ENCODE results near the gene GSTM5.
"Not testable (repeated sequence)": the region's sequence is repeated elsewhere in the genome, so short reads cannot be mapped to it uniquely, and the experiment has no call there.

The GSTM5 gene

GRCh38 chr1:109711593-109712320 lies at the start of gene GSTM5:
Gene GSTM5, plus strand, starts transcription at chr1:109712251. Its CDS starts 62 bp downstream, at chr1:109712313.
- not testable (repeated sequence) for DNase-seq

- DNase-seq: no peak
Observed at GRCh38 chr1:109664671-109665070, 47.4 kb upstream of the GSTM5 start.

- peak; percentile 73 to 82 for DNase-seq
Observed at GRCh38 chr1:109667452-109668122, 44.5 kb upstream of the GSTM5 start, which contains the start of gene GSTM2. Gene GSTM2, plus strand, starts transcription at chr1:109668057. Its CDS starts 59 bp downstream, at chr1:109668116.

GRCh38 chr1:109668123-109668775 lies 43.8 kb upstream of the GSTM5 start:
- no peak for DNase-seq

GRCh38 chr1:109669246-109669948 lies 42.7 kb upstream of the GSTM5 start:
- DNase-seq: no peak

GRCh38 chr1:109669949-109670302 lies 42.1 kb upstream of the GSTM5 start:
- DNase-seq: not testable (repeated sequence)

DNA sequence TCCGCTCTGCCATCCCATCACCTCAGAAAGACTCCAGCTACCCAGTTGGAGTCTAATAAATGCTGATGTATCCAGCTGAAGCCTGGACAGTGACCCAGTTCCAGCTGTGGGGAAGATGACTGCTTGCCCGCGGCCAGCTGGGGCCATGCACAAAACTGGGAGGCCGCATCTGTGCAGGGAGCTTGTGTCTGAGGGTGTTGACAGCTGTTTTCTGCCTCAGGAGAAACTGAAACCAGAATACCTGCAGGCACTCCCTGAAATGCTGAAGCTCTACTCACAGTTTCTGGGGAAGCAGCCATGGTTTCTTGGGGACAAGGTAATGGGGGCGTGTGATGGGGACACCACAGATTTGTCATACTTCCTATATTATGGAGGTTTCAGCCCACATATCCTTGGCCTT lies 41.0 kb upstream of the GSTM5 start:
- no peak for DNase-seq

DNA sequence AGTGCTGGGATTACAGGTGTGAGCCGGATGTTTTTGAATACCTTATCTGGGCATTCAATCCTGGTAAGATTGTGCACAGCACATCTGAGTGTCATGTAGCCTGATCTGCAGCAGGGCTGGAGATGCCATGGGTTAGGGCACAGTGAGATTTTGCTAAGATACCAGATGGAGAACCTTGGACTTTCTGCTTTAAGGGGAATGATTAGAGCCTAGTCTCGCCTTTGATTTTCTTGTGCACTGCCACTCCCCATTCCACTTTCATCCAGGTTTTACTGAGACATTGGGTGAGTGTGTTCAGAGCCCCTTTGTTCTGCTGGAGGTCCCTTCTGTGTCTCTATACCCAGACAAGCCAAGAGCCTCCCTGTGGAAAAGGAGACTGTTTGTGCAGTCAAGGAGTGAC lies 38.2 kb upstream of the GSTM5 start:
- DNase-seq: not testable (repeated sequence)

GRCh38 chr1:109676683-109677381 lies 35.2 kb upstream of the GSTM5 start:
- DNase-seq: not testable (repeated sequence)

DNA sequence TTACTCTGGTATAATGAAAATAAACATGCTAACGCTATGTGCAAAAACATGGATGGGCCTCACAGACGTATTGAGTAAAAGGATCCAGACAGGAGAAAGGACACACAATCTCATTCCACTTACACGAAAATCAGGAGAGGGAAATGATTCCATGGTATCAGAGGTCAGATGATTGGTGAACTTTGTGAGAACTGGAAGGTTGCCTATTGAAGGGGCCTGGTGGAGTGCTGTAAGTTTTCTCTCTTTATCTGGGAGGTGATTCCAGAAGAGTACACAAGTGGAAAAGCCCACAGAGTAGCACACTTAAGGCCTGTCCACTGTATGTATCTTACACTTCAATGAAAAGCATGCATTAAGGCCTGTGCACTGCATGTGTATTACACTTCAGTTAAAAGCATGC lies 34.6 kb upstream of the GSTM5 start:
- DNase-seq: no peak

DNA sequence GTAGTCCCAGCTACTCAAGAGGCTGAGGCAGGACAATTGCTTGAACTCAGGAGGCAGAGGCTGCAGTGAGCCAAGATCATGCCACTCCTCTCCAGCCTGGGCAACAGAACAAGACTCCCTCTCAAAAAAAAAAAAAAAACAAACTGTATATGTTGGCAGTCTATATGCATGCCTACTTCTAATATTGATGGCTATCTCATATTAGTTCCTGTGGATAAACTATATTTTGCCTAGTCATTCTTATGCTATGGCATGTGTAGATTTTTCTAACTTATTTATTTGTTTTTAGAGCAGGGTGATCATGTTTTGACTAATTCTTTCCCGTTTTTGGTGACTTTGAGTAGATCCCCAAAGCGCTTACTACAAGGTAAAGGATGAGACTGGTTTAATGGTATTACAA lies 33.4 kb upstream of the GSTM5 start:
- DNase-seq: not testable (repeated sequence)

DNA sequence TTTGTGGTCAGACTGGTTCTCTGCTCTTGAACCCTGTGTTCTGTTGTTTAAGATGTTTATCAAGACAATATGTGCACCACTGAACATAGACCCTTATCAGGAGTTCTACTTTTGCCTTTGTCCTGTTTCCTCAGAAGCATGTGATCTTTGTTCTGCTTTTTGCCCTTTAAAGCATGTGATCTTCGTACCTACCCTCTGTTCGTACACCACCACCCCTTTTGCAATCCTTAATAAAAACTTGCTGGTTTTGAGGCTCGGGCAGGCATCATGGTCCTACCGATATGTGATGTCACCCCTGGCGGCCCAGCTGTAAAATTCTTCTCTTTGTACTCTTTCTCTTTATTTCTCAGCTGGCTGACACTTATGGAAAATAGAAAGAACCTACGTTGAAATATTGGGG lies 27.3 kb upstream of the GSTM5 start:
- DNase-seq: not testable (repeated sequence)

DNA sequence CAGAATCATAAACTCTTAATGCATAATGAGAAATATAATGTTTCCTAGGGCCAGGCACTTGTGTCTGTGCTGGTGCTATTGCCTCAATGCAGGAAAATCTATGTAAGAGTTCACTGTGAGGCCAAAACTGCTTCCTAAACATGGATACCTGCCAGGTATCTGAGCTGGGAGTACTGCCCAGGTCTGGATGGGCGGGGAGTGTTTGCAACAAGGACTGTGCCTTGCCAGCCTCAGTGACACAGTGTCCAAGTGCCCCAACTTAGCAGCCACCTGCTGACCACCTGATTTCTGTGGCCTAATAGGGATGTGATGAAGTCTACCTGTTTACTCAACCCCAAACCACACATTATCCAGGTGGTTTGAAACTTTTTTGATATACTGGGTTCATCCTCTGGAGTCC lies 26.7 kb upstream of the GSTM5 start:
- DNase-seq: not testable (repeated sequence)

DNA sequence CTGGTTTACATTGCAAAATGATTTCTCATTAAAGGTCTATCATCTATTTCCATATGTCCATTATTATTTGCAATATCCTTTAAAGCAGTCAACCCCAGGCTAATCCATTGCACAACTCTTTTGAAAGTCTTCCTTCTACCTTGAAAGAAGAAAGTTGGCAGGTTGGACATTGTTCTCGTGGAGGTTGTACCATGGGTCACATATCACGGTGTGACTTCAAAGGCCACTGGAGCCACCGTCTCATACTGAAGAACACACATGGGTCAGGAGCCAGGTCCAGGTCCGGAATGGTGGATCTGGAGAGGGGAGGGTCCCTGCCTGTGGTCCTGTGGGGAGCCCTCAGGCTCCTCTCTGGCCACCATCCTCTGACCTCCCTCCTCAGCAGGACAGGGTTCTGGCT lies 26.2 kb upstream of the GSTM5 start:
- not testable (repeated sequence) for DNase-seq

DNA sequence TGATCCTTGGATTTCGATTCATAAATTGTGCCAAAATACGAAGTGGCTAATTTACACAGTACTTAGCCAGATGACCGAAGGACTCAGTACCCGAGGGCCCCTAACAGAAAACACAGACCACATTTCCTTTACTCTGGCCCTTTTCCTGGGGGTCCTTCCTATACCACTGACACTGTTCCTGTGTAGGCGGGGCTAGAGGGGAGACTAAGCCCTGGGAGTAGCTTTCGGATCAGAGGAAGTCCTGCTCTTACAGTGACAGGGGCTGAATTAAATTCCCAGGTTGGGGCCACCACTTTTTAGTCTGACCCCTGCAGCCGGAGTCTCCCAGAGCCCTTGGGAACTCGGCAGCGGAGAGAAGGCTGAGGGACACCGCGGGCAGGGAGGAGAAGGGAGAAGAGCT lies 24.9 kb upstream of the GSTM5 start:
- DNase-seq: not testable (repeated sequence)

DNA sequence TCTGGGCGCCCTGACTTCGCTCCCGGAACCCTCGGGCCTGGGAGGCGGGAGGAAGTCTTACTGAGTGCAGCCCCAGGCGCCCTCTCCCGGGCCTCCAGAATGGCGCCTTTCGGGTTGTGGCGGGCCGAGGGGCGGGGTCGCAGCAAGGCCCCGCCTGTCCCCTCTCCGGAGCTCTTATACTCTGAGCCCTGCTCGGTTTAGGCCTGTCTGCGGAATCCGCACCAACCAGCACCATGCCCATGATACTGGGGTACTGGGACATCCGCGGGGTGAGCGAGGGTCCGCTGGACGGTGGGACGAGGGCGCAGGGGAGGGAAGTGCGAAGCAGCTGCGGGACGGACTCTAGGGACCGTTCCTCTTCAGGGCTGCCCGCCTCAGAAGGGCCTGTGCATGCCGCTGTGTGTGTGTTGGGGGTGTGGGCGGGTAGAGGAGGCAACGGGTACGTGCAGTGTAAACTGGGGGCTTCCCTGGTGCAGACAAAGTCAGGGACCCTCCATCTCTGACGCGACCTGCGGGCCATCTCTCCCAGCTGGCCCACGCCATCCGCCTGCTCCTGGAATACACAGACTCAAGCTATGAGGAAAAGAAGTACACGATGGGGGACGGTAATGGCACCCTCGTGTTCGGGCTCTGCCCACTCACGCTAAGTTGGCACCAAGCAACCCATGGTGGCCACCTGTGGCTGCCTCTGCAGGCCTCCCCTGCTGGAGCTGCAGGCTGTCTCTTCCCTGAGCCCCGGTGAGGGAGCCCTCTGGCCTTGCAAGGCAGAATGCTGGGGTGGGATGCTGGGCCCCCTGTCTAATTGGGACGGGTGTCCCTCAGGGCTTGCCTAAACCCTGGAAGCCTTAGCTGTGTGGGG lies 24.2 kb upstream of the GSTM5 start, which contains the start of gene GSTM1:
GSTM1 (plus strand) TSS at position 177 of the 859 bp plus-strand sequence; CDS start at position 234, 57 bp downstream.
- peak; percentile 70 to 82 for DNase-seq

DNA sequence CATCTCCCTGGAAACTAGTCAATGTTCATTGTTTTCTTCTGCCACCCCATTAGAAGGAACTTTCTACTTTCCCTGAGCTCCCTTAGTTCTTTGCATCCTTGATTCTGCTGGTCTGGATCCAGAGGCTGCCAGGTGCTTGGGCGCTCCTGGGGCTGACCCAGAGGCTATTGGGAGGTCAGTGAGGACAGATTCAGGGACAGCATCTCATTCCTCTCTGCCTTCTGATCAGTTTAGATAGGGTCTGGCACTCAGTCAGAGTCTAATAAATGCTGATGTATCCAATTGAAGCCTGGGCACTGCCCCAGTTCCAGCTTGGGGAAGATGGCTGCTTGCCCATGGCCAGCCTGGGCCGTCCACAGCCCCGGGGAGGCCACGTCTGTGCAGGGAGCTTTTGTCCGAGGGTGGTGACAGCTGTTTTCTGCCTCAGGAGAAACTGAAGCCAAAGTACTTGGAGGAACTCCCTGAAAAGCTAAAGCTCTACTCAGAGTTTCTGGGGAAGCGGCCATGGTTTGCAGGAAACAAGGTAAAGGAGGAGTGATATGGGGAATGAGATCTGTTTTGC lies 22.1 kb upstream of the GSTM5 start:
- DNase-seq: no peak

DNA sequence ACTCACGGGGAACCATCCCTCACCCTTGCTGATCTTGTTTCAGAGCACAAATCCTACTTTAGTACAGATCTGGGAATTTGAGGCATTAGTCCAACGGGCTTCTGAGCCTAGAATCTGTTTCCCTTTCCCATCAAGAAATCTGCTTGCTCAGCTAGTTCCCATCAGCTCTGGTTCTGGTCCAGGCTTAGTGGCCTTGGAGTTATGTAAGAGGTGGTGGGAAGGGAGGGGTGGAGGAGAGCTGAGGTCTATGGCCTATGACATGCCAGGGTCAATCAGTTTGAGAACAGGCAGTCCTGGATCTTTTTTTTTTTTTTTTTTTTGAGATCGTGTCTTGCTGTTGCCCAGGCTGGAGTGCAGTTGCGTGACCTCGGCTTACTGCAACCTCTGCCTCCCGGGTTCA lies 20.3 kb upstream of the GSTM5 start:
- DNase-seq: no peak

- DNase-seq: not testable (repeated sequence)
Observed at GRCh38 chr1:109694400-109694799, 17.7 kb upstream of the GSTM5 start.

- DNase-seq: not testable (repeated sequence)
Observed at GRCh38 chr1:109695138-109695537, 16.9 kb upstream of the GSTM5 start.

GRCh38 chr1:109697066-109697465 lies 15.0 kb upstream of the GSTM5 start:
- DNase-seq: no peak
